ENCODE results near the gene SH3RF3.

DNA sequence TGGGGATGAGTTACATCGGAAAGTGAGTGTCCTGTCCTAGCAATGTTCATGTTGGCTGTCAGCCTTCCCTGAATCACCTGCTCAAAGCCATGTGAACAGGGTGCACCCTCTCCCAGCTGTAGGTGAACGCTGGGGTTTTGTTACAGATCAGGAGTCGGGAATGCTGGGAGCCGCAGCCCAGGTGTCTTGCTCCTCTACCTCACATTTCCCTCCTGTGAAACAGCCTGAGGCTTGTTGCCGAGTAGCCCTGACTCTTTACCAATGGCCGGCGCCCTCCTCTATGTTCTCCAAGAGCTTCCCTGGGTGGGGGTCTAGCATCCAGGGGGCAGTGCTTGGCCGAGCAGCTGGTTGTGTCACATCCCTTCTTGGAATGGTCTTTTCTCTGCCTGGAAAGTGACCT lies 164.7 kb downstream of the SH3RF3 start:
- TF ChIP-seq NR1H2 (CRISPR knock-in tag; IDR thresholded peaks at IDR 0.05), result no peak
- TF ChIP-seq, protein P1, sequence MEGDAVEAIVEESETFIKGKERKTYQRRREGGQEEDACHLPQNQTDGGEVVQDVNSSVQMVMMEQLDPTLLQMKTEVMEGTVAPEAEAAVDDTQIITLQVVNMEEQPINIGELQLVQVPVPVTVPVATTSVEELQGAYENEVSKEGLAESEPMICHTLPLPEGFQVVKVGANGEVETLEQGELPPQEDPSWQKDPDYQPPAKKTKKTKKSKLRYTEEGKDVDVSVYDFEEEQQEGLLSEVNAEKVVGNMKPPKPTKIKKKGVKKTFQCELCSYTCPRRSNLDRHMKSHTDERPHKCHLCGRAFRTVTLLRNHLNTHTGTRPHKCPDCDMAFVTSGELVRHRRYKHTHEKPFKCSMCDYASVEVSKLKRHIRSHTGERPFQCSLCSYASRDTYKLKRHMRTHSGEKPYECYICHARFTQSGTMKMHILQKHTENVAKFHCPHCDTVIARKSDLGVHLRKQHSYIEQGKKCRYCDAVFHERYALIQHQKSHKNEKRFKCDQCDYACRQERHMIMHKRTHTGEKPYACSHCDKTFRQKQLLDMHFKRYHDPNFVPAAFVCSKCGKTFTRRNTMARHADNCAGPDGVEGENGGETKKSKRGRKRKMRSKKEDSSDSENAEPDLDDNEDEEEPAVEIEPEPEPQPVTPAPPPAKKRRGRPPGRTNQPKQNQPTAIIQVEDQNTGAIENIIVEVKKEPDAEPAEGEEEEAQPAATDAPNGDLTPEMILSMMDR (IDR thresholded peaks at IDR 0.05), result no peak
- no peak for TF ChIP-seq ETV6 (CRISPR knock-in tag; IDR thresholded peaks at IDR 0.05)

Measured in WTC11 (cell line).